Heart left ventricle (tissue), 13 donors: ENCODE results near the gene RXRB.

Experiments used
- POLR2A ChIP-seq, 2 donors: fragments of 450-650 bp; IDR thresholded peaks; one replicate each; pipeline ENCODE4 v1.6.1; 2017; ENCODE audit warnings: antibody characterized with exemption in 2 of 2, mild to moderate bottlenecking in 2 of 2, moderate library complexity in 2 of 2
- TF ChIP-seq, protein P1 (sequence below), 12 donors: fragments of 200-600 bp; sonication (generic) in 4 of 12; IDR thresholded peaks; one replicate each; pipeline versions ENCODE4 v1.5.0 to v1.8.0; 2018 to 2022; ENCODE audit warnings: antibody characterized with exemption in 12 of 12, mild to moderate bottlenecking in 5 of 12
- donor health status: ischemic (EF 13 %, LVEDD 7.1; RV severe dilation, severe dysfunction).
- donor health status: DM: no; HTN: yes; CAD: no.
- donor health status: DM: no; HTN: no; CAD: no.
- donor health status: ischemic (EF 25% LVEDD 6.9; RV normal size, moderate dysfunction).
- donor health status: ischemic (EF 25% LVEDD 5.7; RV mildly dilated, moderate dysfunction).
- donor health status: ischemic (EF 35%, LVEDD 5.7; RV mildly dilated, moderate dysfunction).
- donor health status: nonischemic (EF 11% LVEDD 7.7; RV severe dilation, severe dysfunction).
- donor health status: DM: yes; HTN: yes; CAD: no.
- donor health status: PGD.
- donor health status: ischemic (EF 29% LVEDD 5.4; RV normal size, mild dysfunction).
- donor health status: nonischemic (EF 23%, LVEDD 6.1; RV moderate dilation, normal function).

DNA sequence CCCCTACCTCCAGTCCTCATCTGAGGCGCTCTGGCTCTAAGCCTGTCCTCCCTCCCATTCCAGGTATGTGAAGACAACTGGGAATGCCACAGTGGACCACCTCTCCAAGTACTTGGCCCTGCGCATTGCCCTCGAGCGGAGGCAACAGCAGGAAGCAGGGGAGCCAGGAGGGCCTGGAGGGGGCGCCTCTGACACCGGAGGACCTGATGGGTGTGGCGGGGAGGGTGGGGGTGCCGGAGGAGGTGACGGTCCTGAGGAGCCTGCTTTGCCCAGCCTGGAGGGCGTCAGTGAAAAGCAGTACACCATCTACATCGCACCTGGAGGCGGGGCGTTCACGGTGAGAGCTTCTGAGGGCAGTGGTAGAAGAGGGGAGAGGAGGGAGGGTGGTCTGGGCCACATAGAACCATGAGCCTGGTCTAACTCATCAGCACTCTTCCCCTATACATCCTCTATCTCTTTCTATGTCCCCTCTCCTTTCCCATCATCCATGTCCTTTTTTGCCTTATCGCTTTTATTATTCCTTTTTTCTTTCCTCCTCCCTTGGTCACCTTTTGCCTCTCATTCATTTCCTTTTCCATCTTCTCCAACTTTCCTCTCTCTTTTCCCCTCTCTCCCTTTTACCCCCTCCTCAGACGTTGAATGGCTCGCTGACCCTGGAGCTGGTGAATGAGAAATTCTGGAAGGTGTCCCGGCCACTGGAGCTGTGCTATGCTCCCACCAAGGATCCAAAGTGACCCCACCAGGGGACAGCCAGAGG, 11.4 kb upstream of the RXRB start:
- TF ChIP-seq, protein P1, sequence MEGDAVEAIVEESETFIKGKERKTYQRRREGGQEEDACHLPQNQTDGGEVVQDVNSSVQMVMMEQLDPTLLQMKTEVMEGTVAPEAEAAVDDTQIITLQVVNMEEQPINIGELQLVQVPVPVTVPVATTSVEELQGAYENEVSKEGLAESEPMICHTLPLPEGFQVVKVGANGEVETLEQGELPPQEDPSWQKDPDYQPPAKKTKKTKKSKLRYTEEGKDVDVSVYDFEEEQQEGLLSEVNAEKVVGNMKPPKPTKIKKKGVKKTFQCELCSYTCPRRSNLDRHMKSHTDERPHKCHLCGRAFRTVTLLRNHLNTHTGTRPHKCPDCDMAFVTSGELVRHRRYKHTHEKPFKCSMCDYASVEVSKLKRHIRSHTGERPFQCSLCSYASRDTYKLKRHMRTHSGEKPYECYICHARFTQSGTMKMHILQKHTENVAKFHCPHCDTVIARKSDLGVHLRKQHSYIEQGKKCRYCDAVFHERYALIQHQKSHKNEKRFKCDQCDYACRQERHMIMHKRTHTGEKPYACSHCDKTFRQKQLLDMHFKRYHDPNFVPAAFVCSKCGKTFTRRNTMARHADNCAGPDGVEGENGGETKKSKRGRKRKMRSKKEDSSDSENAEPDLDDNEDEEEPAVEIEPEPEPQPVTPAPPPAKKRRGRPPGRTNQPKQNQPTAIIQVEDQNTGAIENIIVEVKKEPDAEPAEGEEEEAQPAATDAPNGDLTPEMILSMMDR (IDR thresholded peaks at IDR 0.05), result no peak
- no peak for TF ChIP-seq POLR2A (IDR thresholded peaks at IDR 0.05)
